ENCODE results near the gene IL1RAPL1.

DNA sequence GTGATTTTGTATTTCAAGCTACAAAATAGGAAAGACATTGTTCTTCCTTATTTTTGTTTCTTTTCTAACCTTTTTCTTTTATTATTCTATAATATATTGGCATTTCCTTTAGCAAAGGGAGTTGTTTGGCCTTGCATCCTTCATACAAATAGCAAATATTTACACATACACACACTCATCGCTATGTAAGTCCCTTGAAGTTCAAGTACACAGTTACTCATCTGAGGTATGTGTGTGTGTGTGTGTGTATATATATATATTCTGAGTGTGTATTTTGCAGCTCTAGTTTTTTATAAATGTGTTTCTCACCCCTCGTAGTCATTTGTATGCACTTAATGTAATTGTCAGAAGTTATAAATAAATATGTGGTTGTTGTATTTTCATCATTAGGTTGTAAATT lies 903.4 kb downstream of the IL1RAPL1 start:
- TF ChIP-seq POLR2A (IDR thresholded peaks at IDR 0.05; ENCODE audit: low read depth, low read length) (no peak), EZH2 (IDR thresholded peaks at IDR 0.05; ENCODE audit: borderline replicate concordance, low read depth, low read length, severe bottlenecking) (no peak)
- TF ChIP-seq, protein P1, sequence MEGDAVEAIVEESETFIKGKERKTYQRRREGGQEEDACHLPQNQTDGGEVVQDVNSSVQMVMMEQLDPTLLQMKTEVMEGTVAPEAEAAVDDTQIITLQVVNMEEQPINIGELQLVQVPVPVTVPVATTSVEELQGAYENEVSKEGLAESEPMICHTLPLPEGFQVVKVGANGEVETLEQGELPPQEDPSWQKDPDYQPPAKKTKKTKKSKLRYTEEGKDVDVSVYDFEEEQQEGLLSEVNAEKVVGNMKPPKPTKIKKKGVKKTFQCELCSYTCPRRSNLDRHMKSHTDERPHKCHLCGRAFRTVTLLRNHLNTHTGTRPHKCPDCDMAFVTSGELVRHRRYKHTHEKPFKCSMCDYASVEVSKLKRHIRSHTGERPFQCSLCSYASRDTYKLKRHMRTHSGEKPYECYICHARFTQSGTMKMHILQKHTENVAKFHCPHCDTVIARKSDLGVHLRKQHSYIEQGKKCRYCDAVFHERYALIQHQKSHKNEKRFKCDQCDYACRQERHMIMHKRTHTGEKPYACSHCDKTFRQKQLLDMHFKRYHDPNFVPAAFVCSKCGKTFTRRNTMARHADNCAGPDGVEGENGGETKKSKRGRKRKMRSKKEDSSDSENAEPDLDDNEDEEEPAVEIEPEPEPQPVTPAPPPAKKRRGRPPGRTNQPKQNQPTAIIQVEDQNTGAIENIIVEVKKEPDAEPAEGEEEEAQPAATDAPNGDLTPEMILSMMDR (IDR thresholded peaks at IDR 0.05; ENCODE audit: extremely low read depth in 1 of 2, insufficient read depth in 1 of 2, low read depth in 1 of 2, low read length in 2 of 2) = no peak

Measured in endothelial cell of umbilical vein (primary cell).